ENCODE measurements around the gene TSPAN17.

DNA sequence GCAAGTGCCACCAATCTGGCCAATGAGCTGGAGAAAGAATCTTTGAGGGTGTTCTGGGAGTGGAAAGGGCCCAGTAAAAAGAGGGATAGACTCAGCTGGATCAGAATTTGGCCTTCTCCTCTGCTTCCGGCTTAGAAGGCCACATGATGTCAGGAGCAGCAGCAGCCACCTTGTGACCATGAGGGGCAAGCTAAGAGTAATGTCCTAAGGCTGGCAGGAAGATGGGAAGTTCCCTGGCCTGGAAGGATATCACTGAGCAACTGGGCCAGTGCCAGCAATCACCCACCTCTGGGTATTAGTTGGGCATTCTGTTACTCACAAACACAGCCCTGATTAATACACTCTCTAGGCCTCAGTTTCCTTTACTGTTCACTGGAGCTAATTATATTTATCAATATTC lies 44.2 kb downstream of the TSPAN17 start:
- TF ChIP-seq, protein P1, sequence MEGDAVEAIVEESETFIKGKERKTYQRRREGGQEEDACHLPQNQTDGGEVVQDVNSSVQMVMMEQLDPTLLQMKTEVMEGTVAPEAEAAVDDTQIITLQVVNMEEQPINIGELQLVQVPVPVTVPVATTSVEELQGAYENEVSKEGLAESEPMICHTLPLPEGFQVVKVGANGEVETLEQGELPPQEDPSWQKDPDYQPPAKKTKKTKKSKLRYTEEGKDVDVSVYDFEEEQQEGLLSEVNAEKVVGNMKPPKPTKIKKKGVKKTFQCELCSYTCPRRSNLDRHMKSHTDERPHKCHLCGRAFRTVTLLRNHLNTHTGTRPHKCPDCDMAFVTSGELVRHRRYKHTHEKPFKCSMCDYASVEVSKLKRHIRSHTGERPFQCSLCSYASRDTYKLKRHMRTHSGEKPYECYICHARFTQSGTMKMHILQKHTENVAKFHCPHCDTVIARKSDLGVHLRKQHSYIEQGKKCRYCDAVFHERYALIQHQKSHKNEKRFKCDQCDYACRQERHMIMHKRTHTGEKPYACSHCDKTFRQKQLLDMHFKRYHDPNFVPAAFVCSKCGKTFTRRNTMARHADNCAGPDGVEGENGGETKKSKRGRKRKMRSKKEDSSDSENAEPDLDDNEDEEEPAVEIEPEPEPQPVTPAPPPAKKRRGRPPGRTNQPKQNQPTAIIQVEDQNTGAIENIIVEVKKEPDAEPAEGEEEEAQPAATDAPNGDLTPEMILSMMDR (conservative IDR thresholded peaks at IDR 0.05; ENCODE audit: low read depth in 2 of 2) = no peak
- TF ChIP-seq EZH2phosphoT487 (IDR thresholded peaks at IDR 0.05; ENCODE audit: unreplicated experiment) (no peak), EZH2 (IDR thresholded peaks at IDR 0.05; ENCODE audit: low read depth, unreplicated experiment) (no peak), POLR2AphosphoS5 (IDR thresholded peaks at IDR 0.05; ENCODE audit: low read depth) (no peak), JUNB (IDR thresholded peaks at IDR 0.05; ENCODE audit: unreplicated experiment) (no peak), CREB1 (CRISPR knock-in tag; IDR thresholded peaks at IDR 0.05; ENCODE audit: low read depth) (no peak), NANOG (IDR thresholded peaks at IDR 0.05; ENCODE audit: borderline replicate concordance) (no peak), STAT1 (IDR thresholded peaks at IDR 0.05; ENCODE audit: unreplicated experiment) (no peak), ZNF114 (CRISPR knock-in tag; IDR thresholded peaks at IDR 0.05) (no peak), ZNF331 (CRISPR knock-in tag; IDR thresholded peaks at IDR 0.05; ENCODE audit: low read depth) (no peak)
- TF ChIP-seq, protein P2, sequence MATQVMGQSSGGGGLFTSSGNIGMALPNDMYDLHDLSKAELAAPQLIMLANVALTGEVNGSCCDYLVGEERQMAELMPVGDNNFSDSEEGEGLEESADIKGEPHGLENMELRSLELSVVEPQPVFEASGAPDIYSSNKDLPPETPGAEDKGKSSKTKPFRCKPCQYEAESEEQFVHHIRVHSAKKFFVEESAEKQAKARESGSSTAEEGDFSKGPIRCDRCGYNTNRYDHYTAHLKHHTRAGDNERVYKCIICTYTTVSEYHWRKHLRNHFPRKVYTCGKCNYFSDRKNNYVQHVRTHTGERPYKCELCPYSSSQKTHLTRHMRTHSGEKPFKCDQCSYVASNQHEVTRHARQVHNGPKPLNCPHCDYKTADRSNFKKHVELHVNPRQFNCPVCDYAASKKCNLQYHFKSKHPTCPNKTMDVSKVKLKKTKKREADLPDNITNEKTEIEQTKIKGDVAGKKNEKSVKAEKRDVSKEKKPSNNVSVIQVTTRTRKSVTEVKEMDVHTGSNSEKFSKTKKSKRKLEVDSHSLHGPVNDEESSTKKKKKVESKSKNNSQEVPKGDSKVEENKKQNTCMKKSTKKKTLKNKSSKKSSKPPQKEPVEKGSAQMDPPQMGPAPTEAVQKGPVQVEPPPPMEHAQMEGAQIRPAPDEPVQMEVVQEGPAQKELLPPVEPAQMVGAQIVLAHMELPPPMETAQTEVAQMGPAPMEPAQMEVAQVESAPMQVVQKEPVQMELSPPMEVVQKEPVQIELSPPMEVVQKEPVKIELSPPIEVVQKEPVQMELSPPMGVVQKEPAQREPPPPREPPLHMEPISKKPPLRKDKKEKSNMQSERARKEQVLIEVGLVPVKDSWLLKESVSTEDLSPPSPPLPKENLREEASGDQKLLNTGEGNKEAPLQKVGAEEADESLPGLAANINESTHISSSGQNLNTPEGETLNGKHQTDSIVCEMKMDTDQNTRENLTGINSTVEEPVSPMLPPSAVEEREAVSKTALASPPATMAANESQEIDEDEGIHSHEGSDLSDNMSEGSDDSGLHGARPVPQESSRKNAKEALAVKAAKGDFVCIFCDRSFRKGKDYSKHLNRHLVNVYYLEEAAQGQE (IDR thresholded peaks at IDR 0.05; ENCODE audit: unreplicated experiment) = no peak
- TF ChIP-seq, protein P3, sequence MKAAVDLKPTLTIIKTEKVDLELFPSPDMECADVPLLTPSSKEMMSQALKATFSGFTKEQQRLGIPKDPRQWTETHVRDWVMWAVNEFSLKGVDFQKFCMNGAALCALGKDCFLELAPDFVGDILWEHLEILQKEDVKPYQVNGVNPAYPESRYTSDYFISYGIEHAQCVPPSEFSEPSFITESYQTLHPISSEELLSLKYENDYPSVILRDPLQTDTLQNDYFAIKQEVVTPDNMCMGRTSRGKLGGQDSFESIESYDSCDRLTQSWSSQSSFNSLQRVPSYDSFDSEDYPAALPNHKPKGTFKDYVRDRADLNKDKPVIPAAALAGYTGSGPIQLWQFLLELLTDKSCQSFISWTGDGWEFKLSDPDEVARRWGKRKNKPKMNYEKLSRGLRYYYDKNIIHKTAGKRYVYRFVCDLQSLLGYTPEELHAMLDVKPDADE (IDR thresholded peaks at IDR 0.05) = no peak
- TF ChIP-seq, protein P4, sequence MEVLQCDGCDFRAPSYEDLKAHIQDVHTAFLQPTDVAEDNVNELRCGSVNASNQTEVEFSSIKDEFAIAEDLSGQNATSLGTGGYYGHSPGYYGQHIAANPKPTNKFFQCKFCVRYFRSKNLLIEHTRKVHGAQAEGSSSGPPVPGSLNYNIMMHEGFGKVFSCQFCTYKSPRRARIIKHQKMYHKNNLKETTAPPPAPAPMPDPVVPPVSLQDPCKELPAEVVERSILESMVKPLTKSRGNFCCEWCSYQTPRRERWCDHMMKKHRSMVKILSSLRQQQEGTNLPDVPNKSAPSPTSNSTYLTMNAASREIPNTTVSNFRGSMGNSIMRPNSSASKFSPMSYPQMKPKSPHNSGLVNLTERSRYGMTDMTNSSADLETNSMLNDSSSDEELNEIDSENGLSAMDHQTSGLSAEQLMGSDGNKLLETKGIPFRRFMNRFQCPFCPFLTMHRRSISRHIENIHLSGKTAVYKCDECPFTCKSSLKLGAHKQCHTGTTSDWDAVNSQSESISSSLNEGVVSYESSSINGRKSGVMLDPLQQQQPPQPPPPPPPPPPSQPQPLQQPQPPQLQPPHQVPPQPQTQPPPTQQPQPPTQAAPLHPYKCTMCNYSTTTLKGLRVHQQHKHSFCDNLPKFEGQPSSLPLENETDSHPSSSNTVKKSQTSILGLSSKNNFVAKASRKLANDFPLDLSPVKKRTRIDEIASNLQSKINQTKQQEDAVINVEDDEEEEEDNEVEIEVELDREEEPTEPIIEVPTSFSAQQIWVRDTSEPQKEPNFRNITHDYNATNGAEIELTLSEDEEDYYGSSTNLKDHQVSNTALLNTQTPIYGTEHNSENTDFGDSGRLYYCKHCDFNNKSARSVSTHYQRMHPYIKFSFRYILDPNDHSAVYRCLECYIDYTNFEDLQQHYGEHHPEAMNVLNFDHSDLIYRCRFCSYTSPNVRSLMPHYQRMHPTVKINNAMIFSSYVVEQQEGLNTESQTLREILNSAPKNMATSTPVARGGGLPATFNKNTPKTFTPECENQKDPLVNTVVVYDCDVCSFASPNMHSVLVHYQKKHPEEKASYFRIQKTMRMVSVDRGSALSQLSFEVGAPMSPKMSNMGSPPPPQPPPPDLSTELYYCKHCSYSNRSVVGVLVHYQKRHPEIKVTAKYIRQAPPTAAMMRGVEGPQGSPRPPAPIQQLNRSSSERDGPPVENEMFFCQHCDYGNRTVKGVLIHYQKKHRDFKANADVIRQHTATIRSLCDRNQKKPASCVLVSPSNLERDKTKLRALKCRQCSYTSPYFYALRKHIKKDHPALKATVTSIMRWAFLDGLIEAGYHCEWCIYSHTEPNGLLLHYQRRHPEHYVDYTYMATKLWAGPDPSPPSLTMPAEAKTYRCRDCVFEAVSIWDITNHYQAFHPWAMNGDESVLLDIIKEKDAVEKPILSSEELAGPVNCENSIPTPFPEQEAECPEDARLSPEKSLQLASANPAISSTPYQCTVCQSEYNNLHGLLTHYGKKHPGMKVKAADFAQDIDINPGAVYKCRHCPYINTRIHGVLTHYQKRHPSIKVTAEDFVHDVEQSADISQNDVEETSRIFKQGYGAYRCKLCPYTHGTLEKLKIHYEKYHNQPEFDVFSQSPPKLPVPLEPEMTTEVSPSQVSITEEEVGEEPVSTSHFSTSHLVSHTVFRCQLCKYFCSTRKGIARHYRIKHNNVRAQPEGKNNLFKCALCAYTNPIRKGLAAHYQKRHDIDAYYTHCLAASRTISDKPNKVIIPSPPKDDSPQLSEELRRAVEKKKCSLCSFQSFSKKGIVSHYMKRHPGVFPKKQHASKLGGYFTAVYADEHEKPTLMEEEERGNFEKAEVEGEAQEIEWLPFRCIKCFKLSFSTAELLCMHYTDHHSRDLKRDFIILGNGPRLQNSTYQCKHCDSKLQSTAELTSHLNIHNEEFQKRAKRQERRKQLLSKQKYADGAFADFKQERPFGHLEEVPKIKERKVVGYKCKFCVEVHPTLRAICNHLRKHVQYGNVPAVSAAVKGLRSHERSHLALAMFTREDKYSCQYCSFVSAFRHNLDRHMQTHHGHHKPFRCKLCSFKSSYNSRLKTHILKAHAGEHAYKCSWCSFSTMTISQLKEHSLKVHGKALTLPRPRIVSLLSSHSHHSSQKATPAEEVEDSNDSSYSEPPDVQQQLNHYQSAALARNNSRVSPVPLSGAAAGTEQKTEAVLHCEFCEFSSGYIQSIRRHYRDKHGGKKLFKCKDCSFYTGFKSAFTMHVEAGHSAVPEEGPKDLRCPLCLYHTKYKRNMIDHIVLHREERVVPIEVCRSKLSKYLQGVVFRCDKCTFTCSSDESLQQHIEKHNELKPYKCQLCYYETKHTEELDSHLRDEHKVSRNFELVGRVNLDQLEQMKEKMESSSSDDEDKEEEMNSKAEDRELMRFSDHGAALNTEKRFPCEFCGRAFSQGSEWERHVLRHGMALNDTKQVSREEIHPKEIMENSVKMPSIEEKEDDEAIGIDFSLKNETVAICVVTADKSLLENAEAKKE (CRISPR knock-in tag; IDR thresholded peaks at IDR 0.05) = no peak
